Type B pancreatic cell (in vitro differentiated cells): ENCODE measurements around the gene DENND2D. TPM values are rescaled to one million over a fixed set of nuclear protein-coding genes. Genes with fewer than 3 reads are reported as not detected.

Source experiments
- total RNA-seq: library from RNA; stranded (reverse); gene quantifications from 2 replicates; pipeline ENCODE4 v1.2.1, GENCODE V29; 2021; ENCODE audit warnings: low replicate concordance

DENND2D gene
- total RNA-seq, 1 donor from 2014 or later, result 6.3 TPM

Other genes with a start within 250 kb of the DENND2D start
- gene LRIF1, start 236.7 kb downstream of the DENND2D start, total RNA-seq, result 10.1 and 15.7 TPM in 2 replicates
- gene DRAM2, start 60.6 kb downstream of the DENND2D start, total RNA-seq, result 42.6 and 61.3 TPM in 2 replicates
- 41.0 and 45.1 TPM in 2 replicates for gene CEPT1, start 60.4 kb downstream of the DENND2D start, total RNA-seq
- gene CHI3L2, start 27.1 kb upstream of the DENND2D start, total RNA-seq, result 0.72 and 3.4 TPM in 2 replicates
- 1.3 and 1.9 TPM in 2 replicates for gene CHIA, start 90.2 kb upstream of the DENND2D start, total RNA-seq
- gene OVGP1, start 227.1 kb upstream of the DENND2D start, total RNA-seq, result 1.8 and 3.0 TPM in 2 replicates
- 33.0 and 42.8 TPM in 2 replicates for gene WDR77, start 248.6 kb upstream of the DENND2D start, total RNA-seq
- 242 and 272 TPM in 2 replicates for gene ATP5PB, start 248.8 kb upstream of the DENND2D start, total RNA-seq